NCI-H2196 treated with DMSO at 0.1 percent for 48 hours (cell line): ENCODE measurements around the gene ADAMTS7.
"Not testable (repeated sequence)": the region's sequence is repeated elsewhere in the genome, so short reads cannot be mapped to it uniquely, and the experiment has no call there.

Experiments used
- DNase-seq: peaks from one replicate; lab custom pipeline; 2025; ENCODE audit not compliant: unreplicated experiment; lab: John Stamatoyannopoulos, UW

The ADAMTS7 gene

DNA sequence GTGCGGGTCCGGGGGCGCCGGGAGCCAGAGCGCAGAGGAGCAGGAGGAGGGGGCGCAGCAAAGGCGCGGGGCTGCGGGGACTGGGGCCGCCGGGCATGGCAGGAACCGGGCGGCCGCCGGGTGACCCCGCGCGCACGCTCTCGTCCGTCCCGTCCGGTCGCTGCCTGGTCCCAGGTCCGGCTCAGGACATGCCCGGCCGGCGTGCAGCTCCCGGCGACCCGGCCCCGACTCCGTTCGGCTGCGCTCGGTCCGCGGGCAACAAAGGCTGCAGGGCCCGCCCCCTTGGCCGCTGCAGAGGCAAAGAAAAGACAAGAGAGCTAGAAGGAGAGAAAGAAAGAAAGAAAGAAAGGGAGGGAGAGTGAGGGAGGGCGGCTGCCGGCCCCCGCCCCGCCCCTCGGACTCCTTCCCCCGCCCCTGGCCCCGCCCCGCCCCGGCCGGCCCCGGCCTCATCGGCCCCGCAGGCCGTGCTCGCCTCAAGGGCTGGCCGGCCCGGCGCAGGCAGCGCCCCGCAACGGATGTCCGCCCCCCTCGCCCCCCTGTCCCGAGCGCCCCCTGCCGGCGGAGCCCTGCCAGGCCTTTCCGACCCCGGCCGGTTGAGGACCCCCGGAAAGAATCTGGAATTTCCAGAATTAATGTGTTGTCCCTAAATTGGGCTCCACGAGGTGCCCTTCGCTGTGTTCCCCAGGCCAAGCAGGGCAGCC is at the start of gene ADAMTS7:
Gene ADAMTS7 (minus strand): TSS at position 341 of the 701 bp plus-strand sequence. CDS start 244 bp downstream, at position 97.
- DNase-seq, result no peak

DNA sequence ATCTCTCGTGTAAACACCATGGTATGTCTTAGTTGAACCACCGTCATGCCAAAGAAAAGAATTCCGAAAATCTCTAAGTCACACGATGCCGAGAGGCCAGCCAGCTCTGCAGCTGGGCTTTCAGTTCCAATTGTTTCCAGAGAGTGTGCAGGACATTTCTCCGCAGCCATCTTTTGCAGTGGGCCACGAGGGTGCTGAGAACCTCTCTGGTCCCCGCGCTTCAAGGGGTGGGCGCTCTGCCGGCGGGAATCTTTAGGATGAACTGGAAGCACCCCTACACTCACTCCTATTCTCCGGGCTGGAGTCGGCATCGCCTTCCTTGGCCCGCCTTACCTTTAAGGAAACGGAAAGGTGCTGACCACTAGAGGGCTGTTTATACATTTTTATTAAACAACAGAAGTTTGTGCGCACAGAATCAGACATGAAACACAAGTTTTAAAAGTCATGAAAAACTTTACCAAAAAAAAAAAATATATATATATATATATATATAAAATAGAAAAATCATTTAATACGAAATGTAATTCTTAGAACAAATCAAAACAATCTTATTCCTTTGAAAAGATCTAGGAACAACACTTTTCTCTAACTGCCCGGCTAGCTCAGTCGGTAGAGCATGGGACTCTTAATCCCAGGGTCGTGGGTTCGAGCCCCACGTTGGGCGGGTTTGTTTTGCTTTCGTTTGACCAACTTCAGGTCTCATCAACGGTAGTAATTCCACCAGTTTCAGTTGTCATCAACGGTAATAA is 48.9 kb upstream of the ADAMTS7 start:
- DNase-seq, result no peak

DNA sequence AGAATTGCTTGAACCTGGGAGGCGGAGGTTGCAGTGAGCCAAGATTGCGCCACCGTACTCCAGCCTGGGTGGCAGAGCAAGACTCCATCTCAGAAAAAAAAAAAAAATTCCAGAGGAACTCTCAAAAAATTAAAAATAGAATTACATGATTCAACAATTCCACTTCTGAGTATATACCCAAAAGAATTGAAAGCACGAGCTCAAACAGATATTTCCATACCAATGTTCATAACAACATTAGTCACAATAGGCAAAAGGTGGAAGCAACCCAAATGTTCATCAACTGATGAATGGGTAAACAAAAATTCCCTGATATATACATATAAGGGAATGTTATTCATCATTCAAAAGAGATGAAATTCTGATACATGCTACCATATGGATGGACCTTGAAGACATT is 44.5 kb upstream of the ADAMTS7 start:
- DNase-seq, result no peak

- DNase-seq, result no peak
Measured at GRCh38 chr15:78854833-78855372, 43.6 kb upstream of the ADAMTS7 start.

GRCh38 chr15:78853500-78853899 is 42.2 kb upstream of the ADAMTS7 start:
- no peak for DNase-seq

DNA sequence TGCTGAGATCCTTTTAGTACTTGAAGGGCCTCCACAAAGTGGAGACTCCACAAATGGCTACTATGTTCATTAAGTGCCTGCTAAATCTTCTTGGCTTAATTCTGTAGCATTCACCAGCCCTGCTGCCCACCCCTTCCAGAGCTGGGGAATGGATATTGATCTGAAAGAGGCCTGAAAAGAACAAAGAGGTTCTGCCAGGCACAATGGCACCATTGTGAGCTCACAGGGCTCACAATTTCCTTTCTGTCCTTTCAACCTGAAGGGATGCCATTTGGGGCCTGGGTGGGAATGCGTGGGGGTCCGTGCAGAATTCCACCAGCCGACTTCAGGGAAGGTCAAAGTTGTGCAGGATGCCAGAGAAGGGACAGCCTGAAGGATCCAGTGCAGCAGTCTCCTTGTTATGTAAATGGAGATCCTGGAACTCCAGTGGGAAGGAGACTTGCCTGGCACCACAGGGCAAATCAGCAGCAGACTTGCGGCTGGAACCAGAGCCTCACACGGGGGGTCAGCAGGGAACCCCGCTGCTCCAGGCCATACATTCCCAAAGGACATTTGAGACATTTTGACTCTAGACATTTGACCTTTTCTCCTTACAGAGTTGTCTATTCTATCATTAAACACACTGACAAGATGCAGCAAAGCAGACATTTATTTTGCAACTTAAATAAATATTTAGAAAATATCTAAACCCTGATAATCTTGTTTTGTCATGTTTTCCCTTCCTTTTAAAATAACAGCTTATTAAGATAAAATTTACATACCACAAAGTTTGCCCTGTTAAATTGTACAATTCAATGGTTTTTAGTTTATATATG is 39.9 kb upstream of the ADAMTS7 start:
- no peak for DNase-seq

- no peak for DNase-seq
Measured at GRCh38 chr15:78850352-78850751, 39.1 kb upstream of the ADAMTS7 start.

GRCh38 chr15:78847387-78847906 is 36.2 kb upstream of the ADAMTS7 start:
- DNase-seq, result not testable (repeated sequence)

DNA sequence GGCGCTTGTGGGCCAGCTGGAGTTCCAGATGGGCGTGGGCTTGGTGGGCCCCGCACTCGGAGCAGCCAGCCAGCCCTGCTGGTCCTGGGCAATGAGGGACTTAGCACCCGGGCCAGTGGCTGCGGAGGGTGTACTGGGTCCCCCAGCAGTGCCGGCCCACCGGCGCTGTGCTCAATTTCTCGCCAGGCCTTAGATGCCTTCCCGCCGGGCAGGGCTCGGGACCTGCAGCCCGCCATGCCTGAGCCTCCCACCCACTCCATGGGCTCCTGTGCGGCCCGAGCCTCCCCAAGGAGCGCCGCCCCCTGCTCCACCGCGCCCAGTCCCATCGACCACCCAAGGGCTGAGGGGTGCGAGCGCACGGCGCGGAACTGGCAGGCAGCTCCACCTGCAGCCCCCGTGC is 35.6 kb upstream of the ADAMTS7 start:
- not testable (repeated sequence) for DNase-seq

GRCh38 chr15:78842519-78842918 is 31.3 kb upstream of the ADAMTS7 start:
- no peak for DNase-seq

- DNase-seq, result no peak
Measured at GRCh38 chr15:78841891-78842290, 30.6 kb upstream of the ADAMTS7 start.

DNA sequence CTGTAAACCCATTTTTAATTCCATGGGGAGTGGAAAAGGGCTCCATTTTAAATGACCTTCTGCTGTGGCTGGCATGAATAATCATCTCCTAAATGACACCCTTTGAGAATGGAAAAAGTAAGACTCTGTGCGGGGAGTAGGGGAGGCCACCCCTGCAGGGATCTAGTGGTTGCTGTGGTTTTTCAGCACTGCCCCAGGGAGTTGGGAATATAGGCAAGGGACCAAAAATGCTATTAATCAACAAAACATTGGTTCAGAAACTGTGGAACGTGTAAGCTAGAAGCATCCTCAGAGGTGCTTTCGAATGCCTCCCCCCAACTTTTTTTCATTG is 30.1 kb upstream of the ADAMTS7 start:
- DNase-seq, result no peak

- DNase-seq, result no peak
Measured at GRCh38 chr15:78840661-78841375, 29.6 kb upstream of the ADAMTS7 start.

GRCh38 chr15:78839151-78839550 is 27.9 kb upstream of the ADAMTS7 start:
- DNase-seq, result not testable (repeated sequence)

DNA sequence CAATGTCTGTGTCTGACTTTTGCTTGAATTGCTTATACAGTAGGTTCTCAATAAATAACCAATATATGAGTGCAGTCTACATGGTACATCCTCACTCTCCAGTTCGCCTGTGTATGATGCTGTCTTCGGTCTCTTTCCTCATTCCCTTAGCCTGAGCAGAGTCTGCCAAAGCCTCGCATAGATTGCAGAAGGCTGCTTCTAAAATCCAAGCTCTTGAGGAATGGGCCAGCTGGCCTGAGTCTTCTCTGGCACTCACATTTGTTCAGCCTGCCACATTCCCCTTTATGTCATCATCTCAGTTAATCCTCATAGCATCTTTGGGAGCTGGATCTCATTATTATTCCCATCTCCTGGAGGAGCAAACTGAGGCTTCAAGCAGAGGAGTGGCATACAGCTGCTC is 27.2 kb upstream of the ADAMTS7 start:
- no peak for DNase-seq

GRCh38 chr15:78837543-78837942 is 26.3 kb upstream of the ADAMTS7 start:
- no peak for DNase-seq

- no peak for DNase-seq
Measured at GRCh38 chr15:78837131-78837530, 25.9 kb upstream of the ADAMTS7 start.

- no peak for DNase-seq
Measured at GRCh38 chr15:78836333-78836732, 25.1 kb upstream of the ADAMTS7 start.

GRCh38 chr15:78831229-78832207 is 20.3 kb upstream of the ADAMTS7 start:
- DNase-seq, result no peak
